ENCODE results near the gene MRPL10.

GRCh38 chr17:47822785-47823184, 8.6 kb downstream of the MRPL10 start:
- TF ChIP-seq, protein P1, sequence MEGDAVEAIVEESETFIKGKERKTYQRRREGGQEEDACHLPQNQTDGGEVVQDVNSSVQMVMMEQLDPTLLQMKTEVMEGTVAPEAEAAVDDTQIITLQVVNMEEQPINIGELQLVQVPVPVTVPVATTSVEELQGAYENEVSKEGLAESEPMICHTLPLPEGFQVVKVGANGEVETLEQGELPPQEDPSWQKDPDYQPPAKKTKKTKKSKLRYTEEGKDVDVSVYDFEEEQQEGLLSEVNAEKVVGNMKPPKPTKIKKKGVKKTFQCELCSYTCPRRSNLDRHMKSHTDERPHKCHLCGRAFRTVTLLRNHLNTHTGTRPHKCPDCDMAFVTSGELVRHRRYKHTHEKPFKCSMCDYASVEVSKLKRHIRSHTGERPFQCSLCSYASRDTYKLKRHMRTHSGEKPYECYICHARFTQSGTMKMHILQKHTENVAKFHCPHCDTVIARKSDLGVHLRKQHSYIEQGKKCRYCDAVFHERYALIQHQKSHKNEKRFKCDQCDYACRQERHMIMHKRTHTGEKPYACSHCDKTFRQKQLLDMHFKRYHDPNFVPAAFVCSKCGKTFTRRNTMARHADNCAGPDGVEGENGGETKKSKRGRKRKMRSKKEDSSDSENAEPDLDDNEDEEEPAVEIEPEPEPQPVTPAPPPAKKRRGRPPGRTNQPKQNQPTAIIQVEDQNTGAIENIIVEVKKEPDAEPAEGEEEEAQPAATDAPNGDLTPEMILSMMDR (conservative IDR thresholded peaks at IDR 0.05; ENCODE audit: low read depth in 2 of 2): no peak
- TF ChIP-seq NANOG (IDR thresholded peaks at IDR 0.05; ENCODE audit: borderline replicate concordance) (no peak), POLR2AphosphoS5 (IDR thresholded peaks at IDR 0.05; ENCODE audit: low read depth) (no peak)

Measured in GM23338 (cell line).